Esophagus squamous epithelium (tissue), 5 donors: ENCODE data around the gene SPACA4. TPM values are rescaled to one million over a fixed set of nuclear protein-coding genes. Genes with fewer than 3 reads are reported as not detected.
A peak's percentile ranks its signal among the peaks of the same experiment; 100 is the strongest.

ENCODE experiments used
- DNase-seq: peaks from one replicate; lab custom pipeline; 2025; lab: John Stamatoyannopoulos, UW
- H3K27ac ChIP-seq, 4 donors: fragments of 200-600 bp; sonication (generic); one replicate each; pipeline ENCODE4 v1.5.1; 2016 to 2019; ENCODE audit warnings: mild to moderate bottlenecking in 1 of 4
- H3K27me3 ChIP-seq, 4 donors: fragments of 200-600 bp; sonication (generic); 1 replicate in 3 of 4; 2 replicates in 1 of 4; pipeline versions ENCODE4 v1.5.1 to v1.6.0; 2017 to 2021; ENCODE audit warnings: antibody characterized with exemption in 1 of 4
- H3K36me3 ChIP-seq, 3 donors: fragments of 200-600 bp; sonication (generic); one replicate each; pipeline ENCODE4 v1.5.1; 2016 to 2019
- H3K4me1 ChIP-seq, 3 donors: fragments of 200-600 bp; sonication (generic); one replicate each; pipeline ENCODE4 v1.5.1; 2017 to 2019
- H3K4me3 ChIP-seq, 4 donors: fragments of 200-600 bp; sonication (generic); 1 replicate in 3 of 4; 2 replicates in 1 of 4; pipeline ENCODE4 v1.5.1; 2016 to 2019; ENCODE audit warnings: mild to moderate bottlenecking in 2 of 4, moderate library complexity in 1 of 4
- H3K9me3 ChIP-seq, 3 donors: fragments of 200-600 bp; sonication (generic); one replicate each; pipeline ENCODE4 v1.5.1; 2016 to 2019
- POLR2A ChIP-seq, 4 donors: fragments of 450-650 bp; IDR thresholded peaks; one replicate each; pipeline ENCODE4 v1.6.1; 2017; ENCODE audit warnings: antibody characterized with exemption in 4 of 4, mild to moderate bottlenecking in 4 of 4, moderate library complexity in 3 of 4
- WGBS, 2 donors: methylation state at CpG; one replicate each; pipeline ENCODE4 v1.1.5; 2018; 5-methylcytosine and 5-hydroxymethylcytosine counted together
- intact Hi-C: fragments of 100-400 bp; cut with DNase I; formaldehyde crosslinking; loops from one replicate; pipeline ENCODE4 v1.15.0; 2022
- total RNA-seq, 4 donors: library from RNA; depleted of rRNA; stranded (reverse); fragments of >200 nt; gene quantifications; one replicate each; pipeline ENCODE4 v1.1.0, GENCODE V29; 2016
- TF ChIP-seq, protein P1 (sequence below), 6 experiments: fragments of 450-650 bp in 4 of 6; fragments of 200-600 bp in 2 of 6; sonication (generic) in 2 of 6; IDR thresholded peaks; one replicate each; pipeline ENCODE4 v1.5.1; 2016 to 2019; ENCODE audit warnings: antibody characterized with exemption in 6 of 6, mild to moderate bottlenecking in 4 of 6, moderate library complexity in 4 of 6
- donor health status: DM: yes; HTN: yes; CAD: no.

Gene SPACA4
- total RNA-seq, 4 donors from 2014 or later: 1.3 to 1.7 (median 1.4) TPM; not detected in 1

DNA sequence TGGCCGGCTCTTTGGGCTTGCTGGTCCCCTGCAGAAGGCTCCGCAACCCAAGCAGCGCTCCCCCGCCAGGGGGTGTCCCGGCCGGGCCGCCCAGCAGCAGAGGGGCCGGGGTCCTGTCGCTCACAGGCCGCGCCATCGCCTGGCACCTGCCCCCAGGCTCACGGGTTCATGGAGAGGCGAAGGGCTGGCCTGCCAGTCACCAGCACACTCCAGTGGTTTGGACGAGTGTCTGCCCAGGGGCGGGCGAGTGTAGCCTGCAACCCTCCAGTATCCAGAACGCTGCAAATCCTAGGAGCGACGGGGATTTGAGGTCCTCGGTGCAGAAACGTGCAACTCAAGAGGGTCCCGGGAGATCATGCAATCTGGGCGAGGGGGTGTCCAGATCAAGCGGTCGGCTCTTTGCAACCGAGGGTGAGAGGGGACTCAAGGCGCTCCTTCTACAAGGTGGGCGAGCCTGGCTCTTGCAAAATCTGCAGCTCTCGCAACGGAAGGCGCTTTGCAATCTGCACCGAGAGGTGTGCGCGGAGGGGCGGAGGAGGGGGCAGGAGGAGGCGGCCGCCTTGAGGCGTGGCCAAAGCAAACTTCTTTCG lies 30.4 kb downstream of the SPACA4 start, which contains the start of gene DBP:
DBP (minus strand) TSS at position 521 of the 590 bp plus-strand sequence; CDS start at position 136, 385 bp downstream.
- Histone ChIP-seq H3K9me3 (no peaks in the 10 kb centered on the region), H3K36me3 (peaks cover 0 to 12% (median 0%) of the 10 kb centered on the region in 3 donors), H3K27me3 (no peaks in the 10 kb centered on the region), H3K27ac (peak within 1 kb of the TSS; percentile 95 to 98 (median 96)), H3K4me1 (peaks cover 36 to 71% (median 45%) of the 10 kb centered on the region in 3 donors), H3K4me3 (peak within 1 kb of the TSS; percentile 63 to 86 (median 76))
- peak; percentile 93 for DNase-seq
- intact Hi-C loops: no loop called here
- TF ChIP-seq, protein P1, sequence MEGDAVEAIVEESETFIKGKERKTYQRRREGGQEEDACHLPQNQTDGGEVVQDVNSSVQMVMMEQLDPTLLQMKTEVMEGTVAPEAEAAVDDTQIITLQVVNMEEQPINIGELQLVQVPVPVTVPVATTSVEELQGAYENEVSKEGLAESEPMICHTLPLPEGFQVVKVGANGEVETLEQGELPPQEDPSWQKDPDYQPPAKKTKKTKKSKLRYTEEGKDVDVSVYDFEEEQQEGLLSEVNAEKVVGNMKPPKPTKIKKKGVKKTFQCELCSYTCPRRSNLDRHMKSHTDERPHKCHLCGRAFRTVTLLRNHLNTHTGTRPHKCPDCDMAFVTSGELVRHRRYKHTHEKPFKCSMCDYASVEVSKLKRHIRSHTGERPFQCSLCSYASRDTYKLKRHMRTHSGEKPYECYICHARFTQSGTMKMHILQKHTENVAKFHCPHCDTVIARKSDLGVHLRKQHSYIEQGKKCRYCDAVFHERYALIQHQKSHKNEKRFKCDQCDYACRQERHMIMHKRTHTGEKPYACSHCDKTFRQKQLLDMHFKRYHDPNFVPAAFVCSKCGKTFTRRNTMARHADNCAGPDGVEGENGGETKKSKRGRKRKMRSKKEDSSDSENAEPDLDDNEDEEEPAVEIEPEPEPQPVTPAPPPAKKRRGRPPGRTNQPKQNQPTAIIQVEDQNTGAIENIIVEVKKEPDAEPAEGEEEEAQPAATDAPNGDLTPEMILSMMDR (IDR thresholded peaks at IDR 0.05): peak in 3 of 6 experiments; percentile 3 to 39 (median 21)
- peak in 2 of 4 donors; percentile 12 to 74 for TF ChIP-seq POLR2A (IDR thresholded peaks at IDR 0.05)
- WGBS, 2 donors: 0% methylated on average over 3 to 14 of the region's 40 CpGs

DNA sequence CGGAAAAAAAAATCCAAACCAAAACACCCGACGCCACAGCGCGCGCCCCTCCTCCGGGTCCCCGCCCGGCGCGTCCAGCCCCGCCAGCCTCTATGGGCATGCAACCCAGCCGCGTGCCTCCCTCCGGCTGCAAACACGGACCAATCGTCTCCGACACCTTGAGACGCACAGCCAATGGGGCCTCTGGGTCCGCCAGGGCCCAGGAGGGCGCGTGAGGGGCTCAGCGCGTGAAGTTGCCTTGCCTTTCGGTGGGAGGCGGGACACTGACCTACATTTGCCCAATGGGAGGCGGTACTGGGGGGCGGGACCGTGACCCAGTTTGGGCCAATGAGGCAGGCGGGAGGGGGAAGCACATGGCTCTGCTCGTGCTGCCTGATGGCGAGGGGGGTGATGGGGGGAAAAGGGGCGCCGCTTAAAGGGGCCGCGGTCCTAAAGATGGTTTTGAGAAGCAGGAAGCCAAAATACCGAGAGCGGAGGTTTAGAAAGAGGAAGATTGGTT lies 31.0 kb downstream of the SPACA4 start:
- peak in 1 of 4 donors; percentile 5 for TF ChIP-seq POLR2A (IDR thresholded peaks at IDR 0.05)
- TF ChIP-seq, protein P1 (IDR thresholded peaks at IDR 0.05): peak in 1 of 6 experiments; percentile 10
- Histone ChIP-seq H3K9me3 (no peaks in the 10 kb centered on the region), H3K36me3 (peaks cover 0 to 7% (median 0%) of the 10 kb centered on the region in 3 donors), H3K27me3 (no peaks in the 10 kb centered on the region), H3K4me3 (peak overlapping the region; percentile 63 to 86 (median 76)), H3K27ac (peak overlapping the region; percentile 95 to 98 (median 96)), H3K4me1 (peaks cover 32 to 65% (median 45%) of the 10 kb centered on the region in 3 donors)
- WGBS, 2 donors: 0% methylated on average over 7 to 22 of the region's 38 CpGs
- peak; percentile 99 for DNase-seq
- intact Hi-C loops: no loop called here

DNA sequence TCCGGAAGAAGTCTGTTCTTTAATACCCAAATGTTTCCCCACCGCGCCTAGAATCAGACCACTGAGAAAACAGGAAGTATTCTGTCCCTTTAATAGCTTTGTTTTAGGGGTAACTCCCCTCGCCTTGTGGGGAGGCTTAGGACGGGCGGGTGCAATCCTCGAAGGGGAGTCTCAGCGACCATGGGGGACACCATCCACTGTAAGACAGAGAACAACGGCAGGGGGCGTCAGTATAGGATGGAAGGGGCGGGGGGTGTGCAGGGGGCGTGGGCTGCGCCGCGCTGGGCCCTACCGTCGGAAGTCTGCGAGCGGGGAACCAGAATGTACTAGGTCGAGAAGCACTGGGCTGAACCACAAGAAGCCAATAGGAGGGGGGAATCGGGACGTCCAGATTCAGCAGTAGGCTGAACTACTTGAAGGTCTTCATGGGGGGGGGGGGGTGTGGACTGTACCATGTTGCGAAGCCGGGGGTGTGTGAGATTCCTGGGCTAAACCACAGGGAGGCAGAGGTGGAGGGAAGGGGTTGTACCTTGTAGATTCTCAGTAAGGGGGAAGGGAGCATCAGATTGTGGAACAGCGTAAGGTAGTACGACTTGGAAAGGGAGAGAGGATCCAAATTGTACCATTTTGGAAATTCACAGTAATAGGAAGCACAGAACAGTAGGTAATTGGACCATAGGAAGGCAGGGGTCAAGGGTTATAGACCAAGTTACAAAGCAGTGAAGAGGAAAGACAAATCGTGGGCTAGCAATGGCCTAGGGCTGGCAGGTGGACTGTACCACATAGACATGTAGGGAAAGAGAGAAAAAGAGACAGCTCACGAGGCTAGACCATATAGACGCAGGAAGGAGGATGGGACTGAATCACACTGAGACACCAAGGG lies 31.6 kb downstream of the SPACA4 start:
- Histone ChIP-seq H3K9me3 (no peaks in the 10 kb centered on the region), H3K36me3 (peaks cover 0 to under 1% (median 0%) of the 10 kb centered on the region in 3 donors), H3K4me3 (peak overlapping the region; percentile 63 to 86 (median 76)), H3K27me3 (no peaks in the 10 kb centered on the region), H3K4me1 (peaks cover 26 to 58% (median 38%) of the 10 kb centered on the region in 3 donors), H3K27ac (peak overlapping the region; percentile 95 to 98 (median 96))
- intact Hi-C loops: no loop called here
- peak; percentile 76 for DNase-seq
- WGBS, 2 donors: 10% methylated on average over 19 to 21 of the region's 29 CpGs
- TF ChIP-seq POLR2A (IDR thresholded peaks at IDR 0.05): peak in 1 of 4 donors; percentile 39
- TF ChIP-seq, protein P1 (IDR thresholded peaks at IDR 0.05): peak in 3 of 6 experiments; percentile 3 to 10 (median 3)

DNA sequence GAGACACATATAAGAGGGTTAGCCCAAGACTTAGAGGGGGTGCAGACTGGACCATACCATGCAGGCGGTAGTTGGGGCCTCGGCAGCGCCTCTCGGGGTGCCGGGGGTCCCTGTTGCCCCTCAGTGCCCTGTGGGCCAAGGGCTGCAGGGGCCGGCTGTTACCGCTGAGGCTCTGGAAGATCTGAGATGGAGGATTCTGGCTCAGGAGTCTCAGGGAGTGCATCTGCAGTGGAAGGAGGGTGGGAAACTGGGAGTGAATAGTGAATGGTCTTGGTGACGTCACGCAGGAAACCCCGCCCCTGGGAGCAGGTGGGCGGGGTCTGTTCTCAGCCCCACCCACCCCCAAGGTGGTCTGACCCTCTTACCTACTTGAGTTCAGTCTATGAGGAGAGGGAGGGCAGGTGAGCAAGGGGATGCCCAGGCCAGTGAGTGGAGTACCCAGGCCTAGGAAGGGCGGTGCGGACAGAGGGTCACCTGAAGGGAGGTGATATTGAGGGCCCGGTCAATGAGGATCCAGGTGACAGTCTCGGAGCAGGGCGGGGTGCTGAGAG lies 32.4 kb downstream of the SPACA4 start:
- WGBS, 2 donors: 70 to 89% methylated on average over 10 to 16 of the region's 16 CpGs
- DNase-seq: no peak
- no peak for TF ChIP-seq POLR2A (IDR thresholded peaks at IDR 0.05)
- TF ChIP-seq, protein P1 (IDR thresholded peaks at IDR 0.05): no peak
- H3K4me3 ChIP-seq: peak overlapping the region in 2 of 4 donors; percentile 68 to 86
- H3K27ac ChIP-seq: peak overlapping the region; percentile 95 to 98 (median 96)
- intact Hi-C loops: no loop called here
- H3K4me1 ChIP-seq: peaks cover 18 to 51% (median 31%) of the 10 kb centered on the region in 3 donors
- no peaks in the 10 kb centered on the region for H3K27me3 ChIP-seq
- no peaks in the 10 kb centered on the region for H3K36me3 ChIP-seq
- H3K9me3 ChIP-seq: no peaks in the 10 kb centered on the region
